Activated T-cell treated with anti-CD3 and anti-CD28 coated beads, Interleukin-2, amount 50 U/mL, for 4 hours (primary cell): Measurements from ENCODE around the gene UBL5. TPM values are rescaled to one million over a fixed set of nuclear protein-coding genes. Genes with fewer than 3 reads are reported as not detected.

Experiments used
- ATAC-seq, 2 donors: fragments of 200-7000 bp; cut with Tn5 transposase; one replicate each; pipeline ENCODE4 v1.10.0; 2021
- DNase-seq: peaks from one replicate; pipeline ENCODE4 v3.0.0-alpha.2; 2020
- H3K27me3 Mint-ChIP-seq: one replicate; pipeline ENCODE4 v1.8.0; 2021; ENCODE audit warnings: low read depth, mixed read lengths
- H3K36me3 Mint-ChIP-seq: one replicate; pipeline ENCODE4 v1.8.0; 2022; ENCODE audit warnings: mixed read lengths; ENCODE audit not compliant: insufficient read depth
- H3K4me1 Mint-ChIP-seq: one replicate; pipeline ENCODE4 v1.8.0; 2021; ENCODE audit warnings: low read depth, mixed read lengths
- H3K4me3 Mint-ChIP-seq: one replicate; pipeline ENCODE4 v1.8.0; 2021; ENCODE audit warnings: mild to moderate bottlenecking, moderate library complexity, mixed read lengths
- H3K9me3 Mint-ChIP-seq: one replicate; pipeline ENCODE4 v1.8.0; 2021; ENCODE audit warnings: mixed read lengths
- total RNA-seq, 3 donors: library from RNA; stranded (reverse); gene quantifications; one replicate each; pipeline ENCODE4 v1.2.1, GENCODE V29; 2021

Gene UBL5
- total RNA-seq, 3 donors from 2014 or later, result 323 to 345 (median 343) TPM

DNA sequence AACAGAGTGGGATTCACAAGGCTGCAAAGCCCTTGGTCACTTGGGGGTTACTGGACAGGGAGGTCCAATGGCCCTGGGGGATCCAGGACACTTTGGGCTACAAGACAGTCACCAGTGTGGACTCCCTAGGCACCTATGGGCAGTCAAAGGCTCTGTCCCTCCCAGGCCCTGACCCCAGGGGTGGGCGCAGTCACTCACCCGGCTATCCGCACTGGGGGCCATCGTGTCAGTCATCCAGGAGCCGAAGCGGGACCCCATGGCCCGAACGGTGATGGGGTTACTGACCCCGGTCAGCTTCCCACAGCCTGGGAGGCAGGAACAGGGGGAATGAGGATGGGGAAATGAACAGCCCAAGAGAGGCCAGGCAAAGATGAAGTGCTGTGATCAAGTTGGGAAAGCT lies 28.9 kb downstream of the UBL5 start:
- ATAC-seq (no peak), DNase-seq (no peak)
- peaks cover 60% of the 10 kb centered on the region for H3K4me1 Mint-ChIP-seq
- H3K27me3 Mint-ChIP-seq, result no peaks in the 10 kb centered on the region
- peaks cover 5% of the 10 kb centered on the region for H3K36me3 Mint-ChIP-seq
- no peaks in the 10 kb centered on the region for H3K9me3 Mint-ChIP-seq
- peak overlapping the region; percentile 37 for H3K4me3 Mint-ChIP-seq

GRCh38 chr19:9857076-9857721 lies 29.5 kb downstream of the UBL5 start:
- Mint-ChIP-seq H3K4me3 (peak overlapping the region; percentile 78), H3K9me3 (no peaks in the 10 kb centered on the region), H3K4me1 (peaks cover 66% of the 10 kb centered on the region), H3K27me3 (no peaks in the 10 kb centered on the region), H3K36me3 (peaks cover 3% of the 10 kb centered on the region)
- ATAC-seq, result no peak
- no peak for DNase-seq

GRCh38 chr19:9857920-9858746 lies 30.4 kb downstream of the UBL5 start:
- Mint-ChIP-seq H3K4me3 (peak overlapping the region; percentile 78), H3K4me1 (peaks cover 69% of the 10 kb centered on the region), H3K36me3 (peaks cover 3% of the 10 kb centered on the region), H3K9me3 (no peaks in the 10 kb centered on the region), H3K27me3 (no peaks in the 10 kb centered on the region)
- DNase-seq (no peak), ATAC-seq (peak; percentile 77 to 78)

GRCh38 chr19:9858766-9859165 lies 31.0 kb downstream of the UBL5 start:
- no peaks in the 10 kb centered on the region for H3K9me3 Mint-ChIP-seq
- H3K4me1 Mint-ChIP-seq, result peaks cover 73% of the 10 kb centered on the region
- no peak for ATAC-seq
- no peak overlapping the region for H3K4me3 Mint-ChIP-seq
- H3K36me3 Mint-ChIP-seq, result peaks cover 2% of the 10 kb centered on the region
- DNase-seq, result no peak
- H3K27me3 Mint-ChIP-seq, result no peaks in the 10 kb centered on the region

- DNase-seq, result no peak
- H3K36me3 Mint-ChIP-seq, result no peaks in the 10 kb centered on the region
- no peak overlapping the region for H3K4me3 Mint-ChIP-seq
- ATAC-seq, result no peak
- no peaks in the 10 kb centered on the region for H3K9me3 Mint-ChIP-seq
- no peaks in the 10 kb centered on the region for H3K27me3 Mint-ChIP-seq
- H3K4me1 Mint-ChIP-seq, result peaks cover 82% of the 10 kb centered on the region
These were observed 32.7 kb downstream of the UBL5 start for GRCh38 chr19:9860407-9860806.

DNA sequence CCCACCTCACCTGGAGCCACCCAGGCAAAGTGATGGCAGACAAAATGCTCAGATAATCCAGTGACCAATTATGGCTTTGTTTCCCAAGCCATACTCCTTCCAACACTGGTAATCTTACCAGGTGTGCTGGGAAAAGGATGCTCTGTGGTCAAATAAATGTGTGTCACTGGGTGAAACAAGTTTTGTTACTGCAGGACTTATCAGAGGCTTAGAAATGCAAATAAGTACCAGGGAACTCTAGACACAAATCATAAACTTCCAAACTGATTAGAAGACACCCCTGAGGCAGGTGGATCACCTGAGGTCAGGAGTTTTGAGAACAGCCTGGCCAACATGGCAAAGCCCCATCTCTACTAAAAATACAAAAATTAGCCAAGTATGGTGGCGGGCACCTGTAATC lies 33.8 kb downstream of the UBL5 start:
- ATAC-seq, result no peak
- H3K4me1 Mint-ChIP-seq, result peaks cover 86% of the 10 kb centered on the region

DNA sequence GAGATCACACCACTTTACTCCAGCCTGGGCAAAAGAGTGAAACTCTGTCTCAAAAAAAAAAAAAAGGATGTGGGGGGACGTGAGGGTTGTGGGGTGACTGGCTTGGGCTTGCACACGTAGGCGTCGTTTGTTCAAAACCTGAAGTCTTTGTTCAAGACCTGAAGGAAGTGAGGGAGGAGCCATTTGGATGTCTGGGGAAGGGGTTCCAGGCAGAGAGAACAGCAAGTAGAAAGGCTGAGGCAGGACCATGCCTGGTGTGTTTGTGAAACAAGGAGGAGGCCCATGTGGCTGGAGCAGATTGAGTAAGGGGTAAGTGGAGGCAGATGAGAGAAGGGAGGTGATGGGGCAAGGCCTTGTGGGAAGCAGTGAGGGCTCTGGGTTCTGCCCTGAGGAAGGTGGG lies 35.2 kb downstream of the UBL5 start:
- H3K9me3 Mint-ChIP-seq, result no peaks in the 10 kb centered on the region
- DNase-seq (no peak), ATAC-seq (no peak)
- no peaks in the 10 kb centered on the region for H3K27me3 Mint-ChIP-seq
- peaks cover 77% of the 10 kb centered on the region for H3K4me1 Mint-ChIP-seq
- peak overlapping the region; percentile 22 for H3K4me3 Mint-ChIP-seq
- H3K36me3 Mint-ChIP-seq, result no peaks in the 10 kb centered on the region

More for the DNA sequence above, 33.8 kb downstream of the UBL5 start:
- no peaks in the 10 kb centered on the region for H3K36me3 Mint-ChIP-seq
- DNase-seq, result no peak
- no peaks in the 10 kb centered on the region for H3K9me3 Mint-ChIP-seq
- H3K4me3 Mint-ChIP-seq, result no peak overlapping the region
- no peaks in the 10 kb centered on the region for H3K27me3 Mint-ChIP-seq

- no peaks in the 10 kb centered on the region for H3K36me3 Mint-ChIP-seq
- peak; percentile 81 to 89 for ATAC-seq
These were observed 36.0 kb downstream of the UBL5 start for GRCh38 chr19:9863759-9864158.

GRCh38 chr19:9865732-9866501 lies 38.2 kb downstream of the UBL5 start:
- H3K27me3 Mint-ChIP-seq, result no peaks in the 10 kb centered on the region
- DNase-seq, result no peak
- peak; percentile 53 to 56 for ATAC-seq
- H3K4me3 Mint-ChIP-seq, result no peak overlapping the region
- no peaks in the 10 kb centered on the region for H3K36me3 Mint-ChIP-seq
- H3K9me3 Mint-ChIP-seq, result no peaks in the 10 kb centered on the region
- H3K4me1 Mint-ChIP-seq, result peaks cover 52% of the 10 kb centered on the region

More at GRCh38 chr19:9863759-9864158, 36.0 kb downstream of the UBL5 start:
- peak overlapping the region; percentile 11 for H3K4me3 Mint-ChIP-seq
- peak; percentile 27 for DNase-seq
- H3K4me1 Mint-ChIP-seq, result peaks cover 69% of the 10 kb centered on the region
- H3K27me3 Mint-ChIP-seq, result no peaks in the 10 kb centered on the region
- no peaks in the 10 kb centered on the region for H3K9me3 Mint-ChIP-seq

DNA sequence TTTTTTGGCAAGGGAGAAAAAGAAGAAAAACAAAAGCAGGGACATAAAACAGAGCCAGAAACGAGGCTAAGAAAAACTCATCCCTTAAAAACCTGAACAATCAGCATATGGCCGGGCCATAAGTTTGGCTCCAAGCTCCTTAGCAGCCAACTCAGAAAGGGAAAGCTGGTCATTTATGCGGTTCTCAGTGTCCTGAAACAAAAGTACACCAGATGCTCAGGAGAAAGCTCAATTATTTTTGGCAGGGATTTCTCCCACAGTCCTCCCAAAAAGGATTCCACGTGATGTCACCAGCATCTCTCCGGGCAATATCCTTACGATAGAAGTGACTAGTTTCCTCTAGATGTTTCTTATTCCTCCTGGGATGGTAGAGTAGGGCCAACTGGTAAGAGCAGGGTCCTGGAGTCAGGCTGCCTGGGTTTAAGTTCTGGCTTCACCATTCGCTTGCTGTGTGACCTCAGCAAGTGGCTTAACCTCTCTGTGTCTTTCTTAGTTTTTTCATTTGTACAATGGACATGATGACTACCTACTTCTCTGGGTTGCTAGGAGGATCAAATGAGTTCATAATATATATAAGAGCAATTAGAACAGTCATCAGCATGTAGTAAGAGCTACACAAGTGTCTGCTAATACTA lies 41.4 kb downstream of the UBL5 start:
- no peaks in the 10 kb centered on the region for H3K9me3 Mint-ChIP-seq

GRCh38 chr19:9871626-9872338 lies 44.1 kb downstream of the UBL5 start:
- H3K36me3 Mint-ChIP-seq, result no peaks in the 10 kb centered on the region
- no peak overlapping the region for H3K4me3 Mint-ChIP-seq
- DNase-seq (no peak), ATAC-seq (no peak)
- no peaks in the 10 kb centered on the region for H3K27me3 Mint-ChIP-seq
- no peaks in the 10 kb centered on the region for H3K9me3 Mint-ChIP-seq
- peaks cover 3% of the 10 kb centered on the region for H3K4me1 Mint-ChIP-seq

More for the DNA sequence above, 41.4 kb downstream of the UBL5 start:
- Mint-ChIP-seq H3K36me3 (no peaks in the 10 kb centered on the region), H3K27me3 (no peaks in the 10 kb centered on the region), H3K4me3 (no peak overlapping the region), H3K4me1 (peaks cover 23% of the 10 kb centered on the region)
- DNase-seq (no peak), ATAC-seq (no peak)

- DNase-seq, result no peak
- Mint-ChIP-seq H3K9me3 (no peaks in the 10 kb centered on the region), H3K4me3 (no peak overlapping the region), H3K36me3 (no peaks in the 10 kb centered on the region), H3K4me1 (no peaks in the 10 kb centered on the region), H3K27me3 (no peaks in the 10 kb centered on the region)
- ATAC-seq, result no peak
These were observed 45.0 kb downstream of the UBL5 start for GRCh38 chr19:9872618-9873242.

GRCh38 chr19:9875031-9875627 lies 47.4 kb downstream of the UBL5 start:
- no peak for DNase-seq
- Mint-ChIP-seq H3K4me1 (no peaks in the 10 kb centered on the region), H3K36me3 (no peaks in the 10 kb centered on the region), H3K27me3 (no peaks in the 10 kb centered on the region), H3K4me3 (no peak overlapping the region), H3K9me3 (no peaks in the 10 kb centered on the region)
- ATAC-seq, result no peak
